Measurements from ENCODE around the gene HOGA1.
"Not testable (repeated sequence)": the region's sequence is repeated elsewhere in the genome, so short reads cannot be mapped to it uniquely, and the experiment has no call there.

The HOGA1 gene

GRCh38 chr10:97648562-97649404, 64.6 kb downstream of the HOGA1 start:
- Histone ChIP-seq H3K36me3 (ENCODE audit: control insufficient read depth in 2 of 2, insufficient read depth in 2 of 2, low read length in 2 of 2) (peaks cover 15 to 16% of the 10 kb centered on the region in 2 donors), H3K4me3 (ENCODE audit: low read length in 2 of 2) (no peak overlapping the region), H3K4me1 (ENCODE audit: control insufficient read depth in 2 of 2, insufficient read depth in 2 of 2, low read length in 2 of 2) (peaks cover 0 to 2% of the 10 kb centered on the region in 2 donors), H3K27me3 (ENCODE audit: control insufficient read depth in 2 of 2, insufficient read depth in 2 of 2, low read length in 2 of 2) (no peaks in the 10 kb centered on the region), H3K27ac (ENCODE audit: low read depth in 2 of 2, low read length in 2 of 2) (peak overlapping the region; percentile 42 to 61), H3K9ac (ENCODE audit: low read depth in 1 of 2, low read length in 2 of 2) (no peak overlapping the region), H3K9me3 (ENCODE audit: control insufficient read depth in 2 of 2, low read length in 2 of 2) (no peaks in the 10 kb centered on the region)

DNA sequence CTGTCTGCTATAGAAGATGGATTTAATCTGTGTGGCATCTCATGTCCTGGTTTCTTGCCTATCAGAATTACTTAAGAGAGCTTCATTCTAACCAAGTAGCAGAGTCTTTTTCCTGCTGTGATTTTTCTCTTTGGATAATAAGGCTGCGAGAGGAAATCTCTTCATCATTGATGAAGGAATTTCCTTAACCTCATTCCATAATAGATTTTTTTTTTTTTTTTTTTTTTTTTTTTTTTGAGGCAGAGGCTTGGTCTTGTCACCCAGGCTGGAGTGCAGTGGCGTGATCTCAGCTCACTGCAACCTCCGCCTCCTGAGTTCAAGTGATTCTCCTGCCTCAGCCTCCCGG, 65.2 kb downstream of the HOGA1 start:
- H3K4me1 ChIP-seq (ENCODE audit: control insufficient read depth in 2 of 2, insufficient read depth in 2 of 2, low read length in 2 of 2); H3K9me3 ChIP-seq (ENCODE audit: control insufficient read depth in 2 of 2, low read length in 2 of 2); H3K4me3 ChIP-seq (ENCODE audit: low read length in 2 of 2); H3K27me3 ChIP-seq (ENCODE audit: control insufficient read depth in 2 of 2, insufficient read depth in 2 of 2, low read length in 2 of 2); H3K9ac ChIP-seq (ENCODE audit: low read depth in 1 of 2, low read length in 2 of 2): not testable (repeated sequence)
- peak overlapping the region in 1 of 2 donors; percentile 42 for H3K27ac ChIP-seq (ENCODE audit: low read depth in 2 of 2, low read length in 2 of 2)
- H3K36me3 ChIP-seq (ENCODE audit: control insufficient read depth in 2 of 2, insufficient read depth in 2 of 2, low read length in 2 of 2) = peaks cover 20 to 21% of the 10 kb centered on the region in 2 donors

DNA sequence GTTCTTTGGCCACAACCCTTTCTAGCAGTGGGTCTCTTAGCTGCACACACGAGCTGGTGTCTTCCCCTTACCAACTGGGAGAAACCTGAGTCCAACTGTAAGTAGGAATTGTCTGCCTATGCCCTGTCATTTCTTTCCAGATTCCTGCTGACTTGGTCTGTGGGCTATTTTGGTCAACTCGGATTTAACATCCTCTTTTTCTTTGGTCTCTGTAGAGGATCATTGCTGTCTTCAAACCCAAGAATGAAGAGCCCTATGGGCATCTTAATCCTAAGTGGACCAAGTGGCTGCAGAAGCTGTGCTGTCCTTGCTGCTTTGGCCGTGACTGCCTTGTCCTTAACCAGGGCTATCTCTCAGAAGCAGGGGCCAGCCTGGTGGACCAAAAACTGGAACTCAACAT, 66.5 kb downstream of the HOGA1 start:
- H3K4me1 ChIP-seq (ENCODE audit: control insufficient read depth in 2 of 2, insufficient read depth in 2 of 2, low read length in 2 of 2) = peaks cover 0 to 2% of the 10 kb centered on the region in 2 donors
- no peak overlapping the region for H3K9ac ChIP-seq (ENCODE audit: low read depth in 1 of 2, low read length in 2 of 2)
- H3K27ac ChIP-seq (ENCODE audit: low read depth in 2 of 2, low read length in 2 of 2) = peak overlapping the region in 1 of 2 donors; percentile 32

GRCh38 chr10:97651773-97652172, 67.6 kb downstream of the HOGA1 start:
- Histone ChIP-seq H3K9me3 (ENCODE audit: control insufficient read depth in 2 of 2, low read length in 2 of 2) (no peaks in the 10 kb centered on the region), H3K4me1 (ENCODE audit: control insufficient read depth in 2 of 2, insufficient read depth in 2 of 2, low read length in 2 of 2) (peaks cover 0 to 2% of the 10 kb centered on the region in 2 donors), H3K9ac (ENCODE audit: low read depth in 1 of 2, low read length in 2 of 2) (no peak overlapping the region), H3K4me3 (ENCODE audit: low read length in 2 of 2) (no peak overlapping the region), H3K36me3 (ENCODE audit: control insufficient read depth in 2 of 2, insufficient read depth in 2 of 2, low read length in 2 of 2) (peaks cover 28 to 31% of the 10 kb centered on the region in 2 donors), H3K27ac (ENCODE audit: low read depth in 2 of 2, low read length in 2 of 2) (no peak overlapping the region), H3K27me3 (ENCODE audit: control insufficient read depth in 2 of 2, insufficient read depth in 2 of 2, low read length in 2 of 2) (no peaks in the 10 kb centered on the region)

More for the DNA sequence above, 66.5 kb downstream of the HOGA1 start:
- H3K27me3 ChIP-seq (ENCODE audit: control insufficient read depth in 2 of 2, insufficient read depth in 2 of 2, low read length in 2 of 2) = no peaks in the 10 kb centered on the region
- H3K9me3 ChIP-seq (ENCODE audit: control insufficient read depth in 2 of 2, low read length in 2 of 2) = no peaks in the 10 kb centered on the region
- peaks cover 20 to 21% of the 10 kb centered on the region in 2 donors for H3K36me3 ChIP-seq (ENCODE audit: control insufficient read depth in 2 of 2, insufficient read depth in 2 of 2, low read length in 2 of 2)
- no peak overlapping the region for H3K4me3 ChIP-seq (ENCODE audit: low read length in 2 of 2)

GRCh38 chr10:97656777-97657176, 72.6 kb downstream of the HOGA1 start:
- H3K4me1 ChIP-seq (ENCODE audit: control insufficient read depth in 2 of 2, insufficient read depth in 2 of 2, low read length in 2 of 2) = no peaks in the 10 kb centered on the region
- no peak overlapping the region for H3K27ac ChIP-seq (ENCODE audit: low read depth in 2 of 2, low read length in 2 of 2)
- no peaks in the 10 kb centered on the region for H3K9me3 ChIP-seq (ENCODE audit: control insufficient read depth in 2 of 2, low read length in 2 of 2)
- H3K9ac ChIP-seq (ENCODE audit: low read depth in 1 of 2, low read length in 2 of 2) = no peak overlapping the region
- H3K27me3 ChIP-seq (ENCODE audit: control insufficient read depth in 2 of 2, insufficient read depth in 2 of 2, low read length in 2 of 2) = no peaks in the 10 kb centered on the region
- no peak overlapping the region for H3K4me3 ChIP-seq (ENCODE audit: low read length in 2 of 2)
- H3K36me3 ChIP-seq (ENCODE audit: control insufficient read depth in 2 of 2, insufficient read depth in 2 of 2, low read length in 2 of 2) = peaks cover 25 to 26% of the 10 kb centered on the region in 2 donors

DNA sequence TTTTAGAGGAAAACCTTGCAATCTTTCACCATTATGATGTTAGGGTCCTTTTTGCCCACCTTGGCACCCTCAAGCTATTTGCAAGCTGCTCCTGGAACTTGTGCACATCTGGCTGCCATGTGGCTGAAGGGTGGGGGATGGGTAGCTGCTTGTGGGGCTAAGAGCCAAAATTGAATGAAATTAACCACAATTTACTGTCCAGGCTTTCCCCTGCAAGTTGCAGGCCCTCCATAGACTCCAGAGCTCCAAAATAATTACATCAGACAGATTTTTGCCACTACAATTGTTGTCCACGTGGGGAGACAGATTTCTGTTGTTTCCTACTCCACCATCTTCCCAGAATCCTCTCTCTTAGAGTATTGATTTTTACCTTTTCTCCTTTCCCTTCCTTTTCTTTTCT, 75.4 kb downstream of the HOGA1 start:
- Histone ChIP-seq H3K9me3 (ENCODE audit: control insufficient read depth in 2 of 2, low read length in 2 of 2) (no peaks in the 10 kb centered on the region), H3K27me3 (ENCODE audit: control insufficient read depth in 2 of 2, insufficient read depth in 2 of 2, low read length in 2 of 2) (no peaks in the 10 kb centered on the region), H3K27ac (ENCODE audit: low read depth in 2 of 2, low read length in 2 of 2) (no peak overlapping the region), H3K36me3 (ENCODE audit: control insufficient read depth in 2 of 2, insufficient read depth in 2 of 2, low read length in 2 of 2) (peaks cover 13 to 18% of the 10 kb centered on the region in 2 donors), H3K4me3 (ENCODE audit: low read length in 2 of 2) (no peak overlapping the region), H3K4me1 (ENCODE audit: control insufficient read depth in 2 of 2, insufficient read depth in 2 of 2, low read length in 2 of 2) (peaks cover 8 to 9% of the 10 kb centered on the region in 2 donors), H3K9ac (ENCODE audit: low read depth in 1 of 2, low read length in 2 of 2) (no peak overlapping the region)

All from mucosa of rectum (tissue), 2 donors.